K562 (cell line): ENCODE data around the gene ACRBP. TPM values are rescaled to one million over a fixed set of nuclear protein-coding genes. Genes with fewer than 3 reads are reported as not detected.

ENCODE experiments used
- BRD9 ChIP-seq: fragments of 450-650 bp; IDR thresholded peaks from 2 replicates; pipeline ENCODE4 v1.6.1; 2018; ENCODE audit warnings: low read depth; ENCODE audit not compliant: partially characterized antibody
- CC2D1A ChIP-seq: fragments of 450-650 bp; IDR thresholded peaks from 2 replicates; pipeline ENCODE4 v1.6.1; 2017; ENCODE audit warnings: mild to moderate bottlenecking
- HDAC2 ChIP-seq: fragments of 450-650 bp; IDR thresholded peaks from 2 replicates; pipeline ENCODE4 v1.6.1; 2016; ENCODE audit warnings: mild to moderate bottlenecking
- JUNB ChIP-seq: fragments of 450-650 bp; formaldehyde crosslinking; conservative IDR thresholded peaks from 2 replicates; pipeline ENCODE4 v1.4.0; 2020; ENCODE audit warnings: mild to moderate bottlenecking
- MTA2 ChIP-seq: fragments of 450-650 bp; IDR thresholded peaks from 2 replicates; pipeline ENCODE4 v1.6.1; 2016; ENCODE audit warnings: low read depth
- TAF7 ChIP-seq: fragments of 450-650 bp; IDR thresholded peaks from 2 replicates; pipeline ENCODE4 v1.6.1; 2016; ENCODE audit warnings: missing genetic modification characterization, missing compliant biosample characterization
- TRIM24 ChIP-seq, 2 experiments: fragments of 450-650 bp; IDR thresholded peaks; 2 replicates each; pipeline ENCODE4 v1.6.1; 2016
- ZEB2 ChIP-seq: fragments of 450-650 bp; IDR thresholded peaks from 2 replicates; pipeline ENCODE4 v1.6.1; 2016
- ZNF311 ChIP-seq: fragments of 250-450 bp; sonication (Bioruptor Pico); IDR thresholded peaks from 2 replicates; pipeline ENCODE4 v1.4.0; 2020; ENCODE audit warnings: mild to moderate bottlenecking, moderate library complexity
- ZNF408 ChIP-seq: fragments of 250-450 bp; sonication (Bioruptor Pico); IDR thresholded peaks from 2 replicates; pipeline ENCODE4 v1.4.0; 2020; ENCODE audit warnings: low read depth, mild to moderate bottlenecking, moderate library complexity
- ZNF444 ChIP-seq: fragments of 250-450 bp; sonication (Bioruptor Pico); IDR thresholded peaks from 2 replicates; pipeline ENCODE4 v1.4.0; 2020; ENCODE audit warnings: mild to moderate bottlenecking, moderate library complexity
- ZNF696 ChIP-seq: fragments of 250-450 bp; sonication (Bioruptor Pico); conservative IDR thresholded peaks from 2 replicates; pipeline ENCODE4 v1.4.0; 2020; ENCODE audit warnings: mild to moderate bottlenecking, moderate library complexity
- ZSCAN29 ChIP-seq: fragments of 450-650 bp; IDR thresholded peaks from 2 replicates; pipeline ENCODE4 v1.6.1; 2017
- polyA plus RNA-seq, 8 experiments: library from polyadenylated mRNA; depleted of rRNA in 4 of 8; stranded (reverse) in 5 of 8; unstranded in 3 of 8; fragments of >200 nt; fragmentation: Nextera tagmentation in 2 of 8; fragmentation: Illumina TruSeq in 1 of 8; extraction: Ambion mirVana in 2 of 8; extraction: Trizol in 1 of 8; gene quantifications; 2 replicates each; pipeline versions ENCODE4 v1.2.1 to v1.2.3, GENCODE V29; 2011 to 2014; ENCODE audit warnings: inconsistent platforms in 1 of 8, missing spikeins in 1 of 8
- total RNA-seq, 7 experiments: library from RNA; depleted of rRNA in 6 of 7; stranded (reverse); fragments of >200 nt in 6 of 7; fragmentation: Illumina TruSeq in 2 of 7; extraction: Trizol in 2 of 7; gene quantifications; 2 replicates each; pipeline versions ENCODE4 v1.2.1 to v1.2.3, GENCODE V29; 2011 to 2021; ENCODE audit warnings: low replicate concordance in 1 of 7
- TF ChIP-seq, protein P1 (sequence below), 2 experiments: fragments of 200-800 bp in 1 of 2; sonication (Bioruptor generic) in 1 of 2; sonication (generic) in 1 of 2; formaldehyde crosslinking in 1 of 2; IDR thresholded peaks in 1 of 2; conservative IDR thresholded peaks in 1 of 2; 2 replicates each; pipeline versions ENCODE4 v1.5.0 to v1.6.1; 2016 to 2020; ENCODE audit warnings: missing compliant biosample characterization in 1 of 2, missing genetic modification characterization in 1 of 2, missing genetic modification reagents in 1 of 2
- TF ChIP-seq, protein P2 (sequence below), 2 experiments: fragments of 450-650 bp; formaldehyde crosslinking in 1 of 2; IDR thresholded peaks; 2 replicates each; pipeline versions ENCODE4 v1.4.0 to v1.6.1; 2014 to 2020; ENCODE audit warnings: mild to moderate bottlenecking in 2 of 2, borderline replicate concordance in 1 of 2, low read depth in 1 of 2
- TF ChIP-seq, protein P3 (sequence below): fragments of 250-450 bp; sonication (Bioruptor Pico); IDR thresholded peaks from 2 replicates; pipeline ENCODE4 v1.5.0; 2020; ENCODE audit warnings: mild to moderate bottlenecking, borderline replicate concordance

Gene ACRBP
- total and polyA plus RNA-seq, 9 of the 15 experiments (the other 6 are each of a cell fraction or from before 2014, with no cell fraction given): 3.1 to 31.8 (median 8.4) TPM

- TF ChIP-seq MTA2: no peak
- TF ChIP-seq, protein P1, sequence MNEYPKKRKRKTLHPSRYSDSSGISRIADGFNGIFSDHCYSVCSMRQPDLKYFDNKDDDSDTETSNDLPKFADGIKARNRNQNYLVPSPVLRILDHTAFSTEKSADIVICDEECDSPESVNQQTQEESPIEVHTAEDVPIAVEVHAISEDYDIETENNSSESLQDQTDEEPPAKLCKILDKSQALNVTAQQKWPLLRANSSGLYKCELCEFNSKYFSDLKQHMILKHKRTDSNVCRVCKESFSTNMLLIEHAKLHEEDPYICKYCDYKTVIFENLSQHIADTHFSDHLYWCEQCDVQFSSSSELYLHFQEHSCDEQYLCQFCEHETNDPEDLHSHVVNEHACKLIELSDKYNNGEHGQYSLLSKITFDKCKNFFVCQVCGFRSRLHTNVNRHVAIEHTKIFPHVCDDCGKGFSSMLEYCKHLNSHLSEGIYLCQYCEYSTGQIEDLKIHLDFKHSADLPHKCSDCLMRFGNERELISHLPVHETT (CRISPR knock-in tag; conservative IDR thresholded peaks at IDR 0.05 in 1 of 2, IDR thresholded peaks at IDR 0.05 in 1 of 2): peak in 1 of 2 experiments; percentile 91; a peak in 1 of 4 replicates
- peak; percentile 80 for TF ChIP-seq BRD9
- no peak for TF ChIP-seq JUNB (CRISPR knock-in tag)
- TF ChIP-seq HDAC2: peak; percentile 32; the same call in 1 of the 2 replicates
- 0 out of 2 replicates have a peak, but pooled peaks have one; percentile 29 for TF ChIP-seq ZSCAN29
- no peak for TF ChIP-seq ZNF408 (CRISPR knock-in tag)
- TF ChIP-seq, protein P2, sequence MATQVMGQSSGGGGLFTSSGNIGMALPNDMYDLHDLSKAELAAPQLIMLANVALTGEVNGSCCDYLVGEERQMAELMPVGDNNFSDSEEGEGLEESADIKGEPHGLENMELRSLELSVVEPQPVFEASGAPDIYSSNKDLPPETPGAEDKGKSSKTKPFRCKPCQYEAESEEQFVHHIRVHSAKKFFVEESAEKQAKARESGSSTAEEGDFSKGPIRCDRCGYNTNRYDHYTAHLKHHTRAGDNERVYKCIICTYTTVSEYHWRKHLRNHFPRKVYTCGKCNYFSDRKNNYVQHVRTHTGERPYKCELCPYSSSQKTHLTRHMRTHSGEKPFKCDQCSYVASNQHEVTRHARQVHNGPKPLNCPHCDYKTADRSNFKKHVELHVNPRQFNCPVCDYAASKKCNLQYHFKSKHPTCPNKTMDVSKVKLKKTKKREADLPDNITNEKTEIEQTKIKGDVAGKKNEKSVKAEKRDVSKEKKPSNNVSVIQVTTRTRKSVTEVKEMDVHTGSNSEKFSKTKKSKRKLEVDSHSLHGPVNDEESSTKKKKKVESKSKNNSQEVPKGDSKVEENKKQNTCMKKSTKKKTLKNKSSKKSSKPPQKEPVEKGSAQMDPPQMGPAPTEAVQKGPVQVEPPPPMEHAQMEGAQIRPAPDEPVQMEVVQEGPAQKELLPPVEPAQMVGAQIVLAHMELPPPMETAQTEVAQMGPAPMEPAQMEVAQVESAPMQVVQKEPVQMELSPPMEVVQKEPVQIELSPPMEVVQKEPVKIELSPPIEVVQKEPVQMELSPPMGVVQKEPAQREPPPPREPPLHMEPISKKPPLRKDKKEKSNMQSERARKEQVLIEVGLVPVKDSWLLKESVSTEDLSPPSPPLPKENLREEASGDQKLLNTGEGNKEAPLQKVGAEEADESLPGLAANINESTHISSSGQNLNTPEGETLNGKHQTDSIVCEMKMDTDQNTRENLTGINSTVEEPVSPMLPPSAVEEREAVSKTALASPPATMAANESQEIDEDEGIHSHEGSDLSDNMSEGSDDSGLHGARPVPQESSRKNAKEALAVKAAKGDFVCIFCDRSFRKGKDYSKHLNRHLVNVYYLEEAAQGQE (IDR thresholded peaks at IDR 0.05; ENCODE audit: borderline replicate concordance): no peak
- TF ChIP-seq, protein P2 (CRISPR knock-in tag; IDR thresholded peaks at IDR 0.05; ENCODE audit: low read depth): 0 out of 2 replicates have a peak, but pooled peaks have one; percentile 61
- TF ChIP-seq, protein P3, sequence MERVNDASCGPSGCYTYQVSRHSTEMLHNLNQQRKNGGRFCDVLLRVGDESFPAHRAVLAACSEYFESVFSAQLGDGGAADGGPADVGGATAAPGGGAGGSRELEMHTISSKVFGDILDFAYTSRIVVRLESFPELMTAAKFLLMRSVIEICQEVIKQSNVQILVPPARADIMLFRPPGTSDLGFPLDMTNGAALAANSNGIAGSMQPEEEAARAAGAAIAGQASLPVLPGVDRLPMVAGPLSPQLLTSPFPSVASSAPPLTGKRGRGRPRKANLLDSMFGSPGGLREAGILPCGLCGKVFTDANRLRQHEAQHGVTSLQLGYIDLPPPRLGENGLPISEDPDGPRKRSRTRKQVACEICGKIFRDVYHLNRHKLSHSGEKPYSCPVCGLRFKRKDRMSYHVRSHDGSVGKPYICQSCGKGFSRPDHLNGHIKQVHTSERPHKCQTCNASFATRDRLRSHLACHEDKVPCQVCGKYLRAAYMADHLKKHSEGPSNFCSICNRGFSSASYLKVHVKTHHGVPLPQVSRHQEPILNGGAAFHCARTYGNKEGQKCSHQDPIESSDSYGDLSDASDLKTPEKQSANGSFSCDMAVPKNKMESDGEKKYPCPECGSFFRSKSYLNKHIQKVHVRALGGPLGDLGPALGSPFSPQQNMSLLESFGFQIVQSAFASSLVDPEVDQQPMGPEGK (CRISPR knock-in tag): 0 out of 2 replicates have a peak, but pooled peaks have one; percentile 24
- peak; percentile 43 for TF ChIP-seq TAF7 (tag)
- TF ChIP-seq TRIM24 (IDR thresholded peaks at IDR 0.05): peak; percentile 21 to 55; a peak in 2 of 4 replicates
- no peak for TF ChIP-seq ZNF696 (CRISPR knock-in tag)
- TF ChIP-seq CC2D1A: 0 out of 2 replicates have a peak, but pooled peaks have one; percentile 29
- TF ChIP-seq ZEB2: peak; percentile 72
- peak; percentile 4; the same call in 1 of the 2 replicates for TF ChIP-seq ZNF444 (CRISPR knock-in tag)
- TF ChIP-seq ZNF311 (CRISPR knock-in tag): 0 out of 2 replicates have a peak, but pooled peaks have one; percentile 24
Observed at GRCh38 chr12:6613015-6613775, 34.0 kb downstream of the ACRBP start (continued).
